Activated CD8-positive, alpha-beta T cell treated with anti-CD3 and anti-CD28 coated beads for 36 hours (primary cell): ENCODE results near the gene CAMSAP2. TPM values are rescaled to one million over a fixed set of nuclear protein-coding genes. Genes with fewer than 3 reads are reported as not detected.
"Not testable (repeated sequence)": the region's sequence is repeated elsewhere in the genome, so short reads cannot be mapped to it uniquely, and the experiment has no call there.

Experiments used
- ATAC-seq: fragments of 200-7000 bp; cut with Tn5 transposase; one replicate; pipeline ENCODE4 v1.10.0; 2021; ENCODE audit warnings: mild to moderate bottlenecking, moderate library complexity
- CTCF ChIA-PET: fragments of 350-600 bp; sonication (Branson Sonifier 250); formaldehyde crosslinking; loops from one replicate; lab custom pipeline; 2021; ENCODE audit warnings: antibody characterized with exemption; lab: Charles Lee
- POLR2A ChIA-PET: fragments of 350-600 bp; sonication (Branson Sonifier 250); formaldehyde crosslinking; loops from one replicate; lab custom pipeline; 2021; ENCODE audit warnings: antibody characterized with exemption; lab: Charles Lee
- DNase-seq: peaks from one replicate; pipeline ENCODE4 v3.0.0-alpha.2; 2020
- H3K27ac Mint-ChIP-seq: one replicate; pipeline ENCODE4 v1.8.0; 2021; ENCODE audit warnings: mild to moderate bottlenecking, mixed read lengths
- H3K27me3 Mint-ChIP-seq: one replicate; pipeline ENCODE4 v1.8.0; 2021; ENCODE audit warnings: mixed read lengths
- H3K36me3 Mint-ChIP-seq: one replicate; pipeline ENCODE4 v1.8.0; 2021; ENCODE audit warnings: low read depth, mixed read lengths
- H3K4me1 Mint-ChIP-seq: one replicate; pipeline ENCODE4 v1.8.0; 2021; ENCODE audit warnings: low read depth, mixed read lengths
- H3K4me3 Mint-ChIP-seq: one replicate; pipeline ENCODE4 v1.8.0; 2021; ENCODE audit warnings: mild to moderate bottlenecking, moderate library complexity, mixed read lengths
- H3K9me3 Mint-ChIP-seq: one replicate; pipeline ENCODE4 v1.8.0; 2021; ENCODE audit warnings: mixed read lengths
- intact Hi-C: fragments of 100-400 bp; cut with micrococcal nuclease; formaldehyde crosslinking; loops from one replicate; pipeline ENCODE4 v1.10.0; 2022
- total RNA-seq, 2 experiments: library from RNA; stranded (reverse); gene quantifications; one replicate each; pipeline ENCODE4 v1.2.3, GENCODE V29; 2021
- TF ChIP-seq, protein P1 (sequence below): fragments of 200-600 bp; IDR thresholded peaks from one replicate; pipeline ENCODE4 v1.8.0; 2022; ENCODE audit warnings: antibody characterized with exemption, mild to moderate bottlenecking

Gene CAMSAP2
- total RNA-seq, 2 experiments from 2014 or later, result 1.8 to 2.1 TPM

- Mint-ChIP-seq H3K27me3 (no peaks in the 10 kb centered on the region), H3K4me3 (no peak overlapping the region), H3K27ac (no peak overlapping the region), H3K36me3 (no peaks in the 10 kb centered on the region), H3K4me1 (no peaks in the 10 kb centered on the region), H3K9me3 (no peaks in the 10 kb centered on the region)
- ATAC-seq (no peak), DNase-seq (no peak)
- intact Hi-C loops, result loop anchor here (5.0 kb wide), 1 partner anchor 245 kb away; no protein-coding TSS in a partner anchor
- ChIA-PET CTCF (interaction anchor here (0.6 to 3.9 kb wide), 21 partner anchors 9 to 246 kb away, joined by 3 to 80 read pairs (median 4); partner anchors contain the start of genes DDX59 and KIF14), POLR2A (interaction anchor here (0.8 kb wide), 1 partner anchor 16 kb away, joined by 3 read pairs; no protein-coding TSS in a partner anchor)
- TF ChIP-seq, protein P1, sequence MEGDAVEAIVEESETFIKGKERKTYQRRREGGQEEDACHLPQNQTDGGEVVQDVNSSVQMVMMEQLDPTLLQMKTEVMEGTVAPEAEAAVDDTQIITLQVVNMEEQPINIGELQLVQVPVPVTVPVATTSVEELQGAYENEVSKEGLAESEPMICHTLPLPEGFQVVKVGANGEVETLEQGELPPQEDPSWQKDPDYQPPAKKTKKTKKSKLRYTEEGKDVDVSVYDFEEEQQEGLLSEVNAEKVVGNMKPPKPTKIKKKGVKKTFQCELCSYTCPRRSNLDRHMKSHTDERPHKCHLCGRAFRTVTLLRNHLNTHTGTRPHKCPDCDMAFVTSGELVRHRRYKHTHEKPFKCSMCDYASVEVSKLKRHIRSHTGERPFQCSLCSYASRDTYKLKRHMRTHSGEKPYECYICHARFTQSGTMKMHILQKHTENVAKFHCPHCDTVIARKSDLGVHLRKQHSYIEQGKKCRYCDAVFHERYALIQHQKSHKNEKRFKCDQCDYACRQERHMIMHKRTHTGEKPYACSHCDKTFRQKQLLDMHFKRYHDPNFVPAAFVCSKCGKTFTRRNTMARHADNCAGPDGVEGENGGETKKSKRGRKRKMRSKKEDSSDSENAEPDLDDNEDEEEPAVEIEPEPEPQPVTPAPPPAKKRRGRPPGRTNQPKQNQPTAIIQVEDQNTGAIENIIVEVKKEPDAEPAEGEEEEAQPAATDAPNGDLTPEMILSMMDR, result no peak
These were observed 63.3 kb downstream of the CAMSAP2 start for GRCh38 chr1:200802042-200802441.

DNA sequence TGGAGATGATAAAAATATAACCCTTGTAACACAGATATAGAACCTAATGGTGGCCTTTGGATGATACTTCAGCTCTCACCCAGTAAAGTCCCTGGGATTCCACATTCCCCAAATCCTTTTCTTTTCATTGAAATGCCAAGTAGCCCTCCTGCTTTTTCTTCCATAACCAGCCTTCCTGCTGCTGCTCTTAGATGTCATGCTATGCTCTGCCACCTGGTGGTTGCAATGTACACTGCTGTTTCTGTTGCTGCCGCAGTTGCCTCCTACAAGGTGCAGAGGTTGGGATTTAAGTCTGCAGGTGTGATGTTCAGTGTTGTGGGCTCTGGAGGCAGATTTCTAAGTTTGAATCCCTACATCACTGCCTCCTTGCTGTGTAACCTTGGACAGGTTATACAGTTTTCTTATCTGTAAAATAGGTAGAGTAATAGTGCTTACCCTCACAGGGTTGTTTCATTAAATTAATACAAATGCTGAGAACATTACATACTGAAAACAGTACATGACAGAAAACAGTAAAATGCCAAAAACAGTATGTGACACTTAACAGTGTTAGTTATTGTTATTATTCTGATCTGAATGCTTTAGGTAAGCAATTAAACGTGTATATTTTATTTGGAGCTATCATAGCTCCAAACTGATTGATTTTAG is 64.3 kb downstream of the CAMSAP2 start:
- Mint-ChIP-seq H3K27ac (no peak overlapping the region), H3K4me1 (no peaks in the 10 kb centered on the region), H3K4me3 (no peak overlapping the region), H3K27me3 (no peaks in the 10 kb centered on the region), H3K36me3 (no peaks in the 10 kb centered on the region), H3K9me3 (no peaks in the 10 kb centered on the region)
- intact Hi-C loops, result loop anchor here (1.0 to 5.0 kb wide), 2 partner anchors 181 to 246 kb away; no protein-coding TSS in a partner anchor
- POLR2A ChIA-PET, result interaction anchor here (0.6 kb wide), 1 partner anchor 70 kb away, joined by 3 read pairs; no protein-coding TSS in a partner anchor
- ATAC-seq (peak; percentile 83), DNase-seq (peak; percentile 87)
- TF ChIP-seq, protein P1, result peak; percentile 91
- CTCF ChIA-PET, result interaction anchor here (0.6 to 3.9 kb wide), 28 partner anchors 10 to 316 kb away, joined by 3 to 80 read pairs (median 4); partner anchors contain the start of genes DDX59 and KIF14

- ChIA-PET POLR2A (no interaction called here), CTCF (interaction anchor here (1.0 to 2.0 kb wide), 5 partner anchors 10 to 249 kb away, joined by 3 to 23 read pairs (median 4); no protein-coding TSS in a partner anchor)
- H3K36me3 Mint-ChIP-seq, result no peaks in the 10 kb centered on the region
- no peak overlapping the region for H3K27ac Mint-ChIP-seq
- no peak for ATAC-seq
- H3K4me1 Mint-ChIP-seq, result no peaks in the 10 kb centered on the region
- H3K4me3 Mint-ChIP-seq, result no peak overlapping the region
- H3K27me3 Mint-ChIP-seq, result no peaks in the 10 kb centered on the region
- no peaks in the 10 kb centered on the region for H3K9me3 Mint-ChIP-seq
- TF ChIP-seq, protein P1, result no peak
- intact Hi-C loops, result no loop called here
- DNase-seq, result no peak
These were observed 67.0 kb downstream of the CAMSAP2 start for GRCh38 chr1:200805719-200806118.

DNA sequence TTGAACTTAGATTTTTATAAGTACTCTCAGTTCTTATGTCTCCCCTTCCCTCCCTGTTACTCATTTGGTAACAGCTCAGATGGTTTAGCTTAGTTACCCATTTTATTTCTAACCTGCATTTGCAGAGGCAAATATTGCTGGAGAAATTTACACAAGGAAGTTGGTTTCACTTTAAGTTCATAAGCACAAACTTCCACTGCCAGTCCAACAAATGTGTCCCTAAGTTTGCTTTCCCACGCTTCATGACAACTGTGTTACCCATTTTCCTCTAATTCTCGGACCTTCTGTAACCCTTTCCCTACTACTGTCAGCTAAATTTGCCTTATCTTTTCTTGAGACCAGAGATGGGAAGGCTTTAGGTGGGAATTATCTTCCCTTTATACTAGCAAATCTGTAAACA is 70.2 kb downstream of the CAMSAP2 start:
- Mint-ChIP-seq H3K27me3 (no peaks in the 10 kb centered on the region), H3K4me3 (no peak overlapping the region), H3K36me3 (no peaks in the 10 kb centered on the region), H3K27ac (no peak overlapping the region), H3K9me3 (no peaks in the 10 kb centered on the region), H3K4me1 (no peaks in the 10 kb centered on the region)
- ChIA-PET CTCF (interaction anchor here (1.5 to 4.0 kb wide), 4 partner anchors 10 to 306 kb away, joined by 3 to 20 read pairs (median 6); no protein-coding TSS in a partner anchor), POLR2A (no interaction called here)
- ATAC-seq (no peak), DNase-seq (no peak)
- intact Hi-C loops, result no loop called here
- TF ChIP-seq, protein P1, result no peak

DNA sequence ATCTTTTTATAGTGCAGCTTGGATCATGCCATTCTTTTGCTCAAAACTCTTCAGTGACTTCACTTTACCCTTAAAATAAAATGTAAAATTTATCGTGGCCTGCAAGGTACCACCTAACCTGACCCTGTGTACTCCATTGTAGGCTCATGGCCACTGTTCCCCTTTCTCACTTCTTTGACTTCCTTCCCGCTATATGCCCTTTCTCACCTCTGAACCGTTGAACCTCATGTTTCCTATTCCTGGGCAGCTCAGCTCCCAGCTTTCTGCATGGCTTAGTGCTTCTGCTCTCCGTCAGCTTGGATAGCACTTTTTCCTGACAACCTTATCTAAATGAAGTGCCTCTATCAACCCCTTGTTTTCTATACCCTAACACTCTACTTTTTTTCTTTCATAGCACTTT is 73.0 kb downstream of the CAMSAP2 start:
- no peak overlapping the region for H3K4me3 Mint-ChIP-seq
- no peaks in the 10 kb centered on the region for H3K9me3 Mint-ChIP-seq
- H3K4me1 Mint-ChIP-seq, result no peaks in the 10 kb centered on the region
- DNase-seq, result no peak
- ChIA-PET POLR2A (no interaction called here), CTCF (no interaction called here)
- intact Hi-C loops, result no loop called here
- H3K36me3 Mint-ChIP-seq, result no peaks in the 10 kb centered on the region
- H3K27me3 Mint-ChIP-seq, result no peaks in the 10 kb centered on the region
- no peak for ATAC-seq
- H3K27ac Mint-ChIP-seq, result no peak overlapping the region
- TF ChIP-seq, protein P1, result no peak

DNA sequence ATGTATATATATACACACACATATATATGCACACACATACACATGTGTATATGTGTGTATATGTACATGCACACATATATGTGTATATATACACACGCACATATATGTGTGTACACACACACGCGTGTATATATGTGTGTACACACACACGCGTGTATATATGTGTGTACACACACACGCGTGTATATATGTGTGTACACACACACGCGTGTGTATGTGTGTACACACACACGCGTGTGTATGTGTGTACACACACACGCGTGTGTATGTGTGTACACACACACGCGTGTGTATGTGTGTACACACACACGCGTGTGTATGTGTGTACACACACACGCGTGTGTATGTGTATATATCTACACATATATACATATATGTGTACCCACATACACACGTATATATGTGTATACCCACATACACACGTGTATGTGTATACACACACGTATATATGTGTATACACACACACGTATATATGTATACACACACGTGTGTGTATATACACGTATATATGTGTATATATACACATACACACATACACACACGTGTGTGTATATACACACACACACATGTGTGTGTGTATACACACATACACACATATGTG is 78.0 kb downstream of the CAMSAP2 start:
- H3K36me3 Mint-ChIP-seq, H3K4me1 Mint-ChIP-seq, DNase-seq, intact Hi-C loops, H3K27me3 Mint-ChIP-seq, ATAC-seq, H3K4me3 Mint-ChIP-seq, POLR2A ChIA-PET, H3K27ac Mint-ChIP-seq, H3K9me3 Mint-ChIP-seq: not testable (repeated sequence)
- CTCF ChIA-PET, result interaction anchor here (0.9 kb wide), 1 partner anchor 194 kb away, joined by 3 read pairs; no protein-coding TSS in a partner anchor
